ENCODE results near the gene FADD. TPM values are rescaled to one million over a fixed set of nuclear protein-coding genes. Genes with fewer than 3 reads are reported as not detected.

FADD gene
- total RNA-seq, 2 donors from 2014 or later: 9.1 to 14.2 TPM

DNA sequence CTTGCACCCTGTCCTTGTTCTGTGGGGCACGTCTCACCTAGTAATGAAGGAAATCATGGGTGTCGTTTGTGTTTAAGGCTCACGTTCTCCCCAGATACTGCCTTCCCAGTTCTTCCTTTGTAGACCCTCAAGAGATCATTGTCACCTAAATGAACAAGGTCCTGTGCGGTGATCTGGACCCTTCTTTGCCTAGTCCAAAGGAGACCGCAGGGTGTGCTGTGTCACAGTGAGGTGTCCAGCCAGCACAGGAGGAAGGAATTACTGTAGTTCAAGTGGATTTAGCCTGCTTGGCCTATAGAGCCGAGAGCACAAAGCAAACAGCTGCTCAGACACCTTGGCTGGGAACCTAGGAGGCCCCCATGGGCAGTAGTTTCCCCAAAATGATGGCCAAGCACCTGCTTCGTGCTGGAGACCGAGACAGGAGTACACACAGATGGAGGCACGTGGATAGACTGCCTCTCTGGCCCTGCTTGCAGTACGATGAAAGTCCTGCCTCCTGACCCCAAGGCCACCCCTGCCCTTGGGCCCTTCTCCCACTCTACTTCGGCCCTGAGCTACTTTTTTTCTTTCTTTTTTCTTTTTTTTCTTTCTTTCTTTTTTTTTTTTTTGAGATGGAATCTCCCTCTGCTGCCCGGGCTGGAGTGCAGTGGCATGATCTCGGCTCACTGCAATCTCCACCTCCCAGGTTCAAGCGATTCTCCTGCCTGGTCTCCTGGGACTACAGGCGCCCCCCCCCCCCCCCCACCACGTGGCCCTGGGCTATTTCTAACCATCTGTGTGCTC, 48.0 kb downstream of the FADD start:
- no peaks in the 10 kb centered on the region for H3K9me3 ChIP-seq
- no peaks in the 10 kb centered on the region for H3K4me1 ChIP-seq
- H3K4me3 ChIP-seq: no peak overlapping the region
- no peak for ATAC-seq
- TF ChIP-seq POLR2A (IDR thresholded peaks at IDR 0.05) (no peak), CTCF (IDR thresholded peaks at IDR 0.05) (no peak)
- no peak overlapping the region for H3K27ac ChIP-seq
- 70 to 78% methylated on average over 11 to 12 of the region's 16 CpGs for WGBS, 2 donors
- H3K36me3 ChIP-seq (replicated peaks in 1 of 2; ENCODE audit: insufficient read depth in 1 of 2, low read depth in 2 of 2): no peaks in the 10 kb centered on the region
- H3K27me3 ChIP-seq: peaks cover 0 to 3% of the 10 kb centered on the region in 2 donors
- intact Hi-C loops (cut with DNase I): no loop called here
- DNase-seq: no peak

GRCh38 chr11:70251659-70252321, 48.7 kb downstream of the FADD start:
- intact Hi-C loops (cut with DNase I): no loop called here
- Histone ChIP-seq H3K27me3 (peaks cover 0 to 3% of the 10 kb centered on the region in 2 donors), H3K36me3 (replicated peaks in 1 of 2; ENCODE audit: insufficient read depth in 1 of 2, low read depth in 2 of 2) (no peaks in the 10 kb centered on the region), H3K27ac (no peak overlapping the region), H3K4me3 (no peak overlapping the region), H3K4me1 (no peaks in the 10 kb centered on the region), H3K9me3 (no peaks in the 10 kb centered on the region)
- ATAC-seq (no peak), DNase-seq (no peak)
- 67 to 75% methylated on average over 17 to 21 of the region's 21 CpGs for WGBS, 2 donors
- no peak for TF ChIP-seq POLR2A (IDR thresholded peaks at IDR 0.05)
- no peak for TF ChIP-seq CTCF (IDR thresholded peaks at IDR 0.05)

GRCh38 chr11:70252844-70253243, 49.7 kb downstream of the FADD start:
- ATAC-seq (no peak), DNase-seq (no peak)
- H3K27ac ChIP-seq: no peak overlapping the region
- H3K4me3 ChIP-seq: no peak overlapping the region
- H3K4me1 ChIP-seq: no peaks in the 10 kb centered on the region
- peaks cover 0 to 3% of the 10 kb centered on the region in 2 donors for H3K27me3 ChIP-seq
- TF ChIP-seq CTCF (IDR thresholded peaks at IDR 0.05) (no peak), POLR2A (IDR thresholded peaks at IDR 0.05) (no peak)
- no peaks in the 10 kb centered on the region for H3K36me3 ChIP-seq (replicated peaks in 1 of 2; ENCODE audit: insufficient read depth in 1 of 2, low read depth in 2 of 2)
- intact Hi-C loops (cut with DNase I): no loop called here
- H3K9me3 ChIP-seq: no peaks in the 10 kb centered on the region
- WGBS, 2 donors: 86 to 88% methylated on average over 6 to 12 of the region's 12 CpGs

DNA sequence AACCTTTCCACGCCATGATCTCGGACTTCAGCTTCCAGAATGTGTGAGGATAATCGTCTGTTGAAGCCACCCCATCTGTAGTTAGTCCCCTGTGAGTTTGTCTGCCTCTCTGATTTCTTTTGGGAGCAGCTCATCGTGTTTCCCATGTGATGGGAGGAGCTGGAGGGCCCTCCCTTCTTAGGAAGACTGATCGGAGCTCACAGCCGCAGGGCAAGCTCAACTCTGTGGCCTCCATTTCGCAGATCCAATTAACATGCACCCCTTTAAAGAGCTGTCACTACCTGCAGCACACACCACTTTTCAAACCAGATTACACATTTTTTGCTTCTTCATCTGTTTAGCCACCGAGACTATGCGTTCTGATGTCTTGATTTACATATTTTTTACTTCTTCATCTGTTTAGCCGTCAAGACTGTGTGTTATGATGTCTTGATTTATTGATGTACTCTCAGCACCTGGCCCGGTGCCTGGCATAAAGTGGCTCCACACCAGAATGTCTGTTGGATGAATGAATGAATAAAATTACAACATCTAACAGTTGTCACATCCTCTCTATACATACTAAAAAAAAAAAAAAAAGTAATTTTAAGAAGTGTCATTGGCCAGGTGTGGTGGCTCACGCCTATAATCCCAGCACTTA, 52.5 kb downstream of the FADD start:
- WGBS, 2 donors: 62 to 66% methylated on average over 12 of the region's 12 CpGs
- DNase-seq: no peak
- Histone ChIP-seq H3K9me3 (no peaks in the 10 kb centered on the region), H3K4me3 (no peak overlapping the region), H3K4me1 (no peaks in the 10 kb centered on the region), H3K27ac (no peak overlapping the region), H3K36me3 (replicated peaks in 1 of 2; ENCODE audit: insufficient read depth in 1 of 2, low read depth in 2 of 2) (no peaks in the 10 kb centered on the region), H3K27me3 (peaks cover 0 to 3% of the 10 kb centered on the region in 2 donors)
- intact Hi-C loops (cut with DNase I): no loop called here
- ATAC-seq: no peak
- no peak for TF ChIP-seq CTCF (IDR thresholded peaks at IDR 0.05)
- no peak for TF ChIP-seq POLR2A (IDR thresholded peaks at IDR 0.05)

Other genes with a start within 250 kb of the FADD start
- gene ANO1, start 125.0 kb upstream of the FADD start, total RNA-seq: 10 to 100 TPM in 1 of 2 donors, 1 to 10 TPM in 1; 7.3 to 23.1 TPM
- 10 to 100 TPM; 22.1 to 29.3 TPM for gene PPFIA1, start 67.4 kb downstream of the FADD start, total RNA-seq
- gene CTTN, start 195.2 kb downstream of the FADD start, total RNA-seq: 100 to 1,000 TPM; 126 to 197 TPM

All from body of pancreas (tissue), 4 donors.